Fibroblast of gingiva (primary cell): ENCODE results near the gene C11orf21.
A peak's percentile ranks its signal among the peaks of the same experiment; 100 is the strongest.

Source experiments
- DNase-seq: peaks from one replicate; pipeline ENCODE4 v3.0.0-alpha.2; 2011; ENCODE audit warnings: low read depth

The C11orf21 gene

GRCh38 chr11:2271077-2271326, 30.7 kb downstream of the C11orf21 start:
- no peak for DNase-seq

- DNase-seq, result no peak
Observed at GRCh38 chr11:2270322-2271076, 31.2 kb downstream of the C11orf21 start, which contains the start of gene ASCL2. Gene ASCL2, minus strand, starts transcription at chr11:2270588. Its CDS starts 256 bp downstream, at chr11:2270332.

GRCh38 chr11:2269601-2270321, 32.0 kb downstream of the C11orf21 start:
- DNase-seq, result peak; percentile 36

- DNase-seq, result no peak
Observed at GRCh38 chr11:2268729-2269600, 32.8 kb downstream of the C11orf21 start.

- DNase-seq, result no peak
Observed at GRCh38 chr11:2267851-2268728, 33.6 kb downstream of the C11orf21 start.

GRCh38 chr11:2267306-2267850, 34.3 kb downstream of the C11orf21 start:
- DNase-seq, result no peak

GRCh38 chr11:2266586-2267305, 35.0 kb downstream of the C11orf21 start:
- DNase-seq, result no peak

- no peak for DNase-seq
Observed at GRCh38 chr11:2265854-2266585, 35.7 kb downstream of the C11orf21 start.

- DNase-seq, result no peak
Observed at GRCh38 chr11:2265396-2265795, 36.3 kb downstream of the C11orf21 start.

GRCh38 chr11:2264366-2265053, 37.2 kb downstream of the C11orf21 start:
- no peak for DNase-seq

- no peak for DNase-seq
Observed at GRCh38 chr11:2263724-2264360, 37.9 kb downstream of the C11orf21 start.

- DNase-seq, result no peak
Observed at GRCh38 chr11:2263071-2263565, 38.6 kb downstream of the C11orf21 start.

- DNase-seq, result no peak
Observed at GRCh38 chr11:2262301-2263070, 39.2 kb downstream of the C11orf21 start.

GRCh38 chr11:2261436-2262230, 40.1 kb downstream of the C11orf21 start:
- no peak for DNase-seq

GRCh38 chr11:2260491-2261364, 41.0 kb downstream of the C11orf21 start:
- no peak for DNase-seq

- no peak for DNase-seq
Observed at GRCh38 chr11:2259897-2260451, 41.7 kb downstream of the C11orf21 start.
